GM19467 (cell line): ENCODE results near the gene FAM174B.
"Not testable (repeated sequence)": the region's sequence is repeated elsewhere in the genome, so short reads cannot be mapped to it uniquely, and the experiment has no call there.

Source experiments
- ATAC-seq: cut with Tn5 transposase; IDR thresholded peaks from one replicate; pipeline ENCODE4 v1.9.1; 2021; ENCODE audit warnings: mild to moderate bottlenecking, moderate library complexity; ENCODE audit not compliant: unreplicated experiment

FAM174B gene

DNA sequence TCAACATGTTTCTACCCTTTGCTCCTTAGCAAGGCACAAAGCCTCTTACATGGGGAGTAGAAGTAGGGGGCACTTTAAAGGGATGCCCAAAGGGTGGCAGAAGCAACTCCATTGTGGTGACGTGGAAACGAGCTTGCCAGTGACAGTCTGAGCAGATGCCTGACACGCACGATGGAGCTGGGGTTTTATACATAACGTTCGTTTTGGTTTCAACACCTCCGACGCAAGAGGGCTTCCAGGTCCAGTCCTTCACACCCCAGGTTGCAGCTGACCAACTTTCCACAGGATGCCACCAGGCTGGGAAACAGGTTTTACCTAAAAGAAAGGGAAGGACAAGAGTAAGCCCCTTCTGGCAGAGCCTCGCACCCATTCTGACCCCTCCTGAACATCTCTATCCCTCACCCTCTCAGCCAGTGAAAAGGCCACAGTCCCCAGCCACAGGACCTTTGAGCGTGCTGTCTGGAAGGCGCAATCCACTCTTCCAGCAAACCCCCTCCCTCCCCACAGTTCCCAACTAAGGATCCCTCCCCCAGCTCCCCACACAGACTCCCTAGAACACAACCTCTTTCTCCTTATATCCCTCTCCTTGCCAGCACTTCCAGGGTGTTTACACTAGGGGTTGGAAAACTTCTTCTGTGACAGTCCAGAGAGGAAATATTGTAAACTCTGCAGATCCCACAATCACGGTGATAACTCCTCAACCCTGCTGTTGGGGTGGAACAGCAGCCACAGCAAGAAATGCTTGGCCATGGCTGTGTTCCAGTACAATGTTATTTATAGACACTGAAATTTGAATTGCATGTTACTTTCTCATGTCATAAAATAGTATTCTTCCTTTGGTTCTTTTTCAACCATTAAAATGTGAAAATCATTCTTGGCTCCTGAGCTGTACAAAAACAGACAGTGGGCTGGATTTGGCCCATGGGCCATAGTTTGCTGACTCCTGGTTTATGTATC, 36.2 kb downstream of the FAM174B start:
- no peak for ATAC-seq

- ATAC-seq: no peak
These were observed 37.7 kb downstream of the FAM174B start for GRCh38 chr15:92617549-92618520.

- no peak for ATAC-seq
These were observed 38.7 kb downstream of the FAM174B start for GRCh38 chr15:92616621-92617548.

DNA sequence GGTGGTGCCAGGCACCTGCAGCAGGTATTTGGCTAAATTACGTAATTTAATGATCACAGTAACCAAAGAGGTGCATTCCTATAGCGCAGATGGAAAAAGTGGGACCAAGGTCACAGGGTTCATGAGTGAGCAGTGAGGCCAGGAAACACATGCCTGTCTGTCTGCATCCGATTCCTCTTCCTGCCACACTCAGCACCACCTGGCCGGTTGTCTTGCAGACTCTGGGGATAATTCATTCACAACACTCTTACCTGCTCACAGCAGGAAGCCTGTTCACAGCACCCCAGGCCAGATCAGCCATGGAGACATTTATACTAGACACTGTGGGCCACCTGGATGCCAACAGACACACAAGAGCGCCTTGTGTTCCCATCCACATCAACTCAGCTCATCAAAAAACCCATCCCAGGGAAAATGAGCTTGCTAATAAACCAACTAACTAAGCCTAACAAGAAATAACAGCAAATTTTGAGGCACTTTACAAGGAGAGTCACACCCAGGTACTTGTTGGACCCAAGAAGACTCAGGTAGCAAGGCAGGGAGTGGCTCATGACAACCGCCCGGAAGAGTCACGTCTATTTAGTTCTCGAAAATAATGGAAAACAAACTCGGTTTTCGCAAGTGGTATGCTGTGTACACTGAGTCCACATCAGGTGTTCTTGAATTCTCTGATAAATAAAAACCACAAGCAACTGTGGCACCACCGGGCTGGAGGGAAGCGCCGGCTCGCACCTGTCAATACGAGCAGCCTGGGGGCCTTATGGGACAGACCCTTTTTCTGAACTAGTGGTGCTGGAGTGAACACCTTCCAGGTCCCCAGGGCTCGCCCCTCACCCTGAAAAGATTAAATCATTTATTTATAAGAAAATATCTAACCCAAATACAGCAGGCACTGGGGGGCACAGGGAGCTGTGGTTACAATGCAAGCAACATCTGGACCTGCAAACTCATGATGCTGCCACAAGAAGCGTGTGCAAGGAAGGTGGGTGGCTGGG, 40.5 kb downstream of the FAM174B start:
- no peak for ATAC-seq

DNA sequence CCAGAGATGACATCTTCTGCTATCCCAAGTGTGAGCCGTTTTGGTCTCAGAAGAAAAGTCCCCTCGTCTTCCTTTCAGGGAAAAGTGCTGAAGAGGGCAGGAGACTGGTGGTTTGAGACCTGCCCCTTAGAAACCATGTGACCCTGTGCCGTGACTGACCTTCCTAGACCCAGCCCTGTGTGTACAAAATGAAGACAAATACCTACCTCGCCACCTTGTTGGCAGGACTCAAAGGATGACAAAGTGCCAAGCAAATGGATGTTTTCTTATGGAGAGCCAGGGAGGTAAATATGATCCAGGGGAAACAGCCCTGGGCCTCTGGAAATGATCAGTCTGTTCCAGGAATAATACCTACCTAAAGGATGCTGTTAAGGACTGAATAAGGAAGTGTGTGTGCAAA, 41.3 kb downstream of the FAM174B start:
- ATAC-seq: no peak

- no peak for ATAC-seq
These were observed 41.7 kb downstream of the FAM174B start for GRCh38 chr15:92613841-92614240.

GRCh38 chr15:92612891-92613290, 42.7 kb downstream of the FAM174B start:
- ATAC-seq: no peak

GRCh38 chr15:92611995-92612745, 43.4 kb downstream of the FAM174B start:
- ATAC-seq: no peak

- no peak for ATAC-seq
These were observed 44.4 kb downstream of the FAM174B start for GRCh38 chr15:92611150-92611549.

DNA sequence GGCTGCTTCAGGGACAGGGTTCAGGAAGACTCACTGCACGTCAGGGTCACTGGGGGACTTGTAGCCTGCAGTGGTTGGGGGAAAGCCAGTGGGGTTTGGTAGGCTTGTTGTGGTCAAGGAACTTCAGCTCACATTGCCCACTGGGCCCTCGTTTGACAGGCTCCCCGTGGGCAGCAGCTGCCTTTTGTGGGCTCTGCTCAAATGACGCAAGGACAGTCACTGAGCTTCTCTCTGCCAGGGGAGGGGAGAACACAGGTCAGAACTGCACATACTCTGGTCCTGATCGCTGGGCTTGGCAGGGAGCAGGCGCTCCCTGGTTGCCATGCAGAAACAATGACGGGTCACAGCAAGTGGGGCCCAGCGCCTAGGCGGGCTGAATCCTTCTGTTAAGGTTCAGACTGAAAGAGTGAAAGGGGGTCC, 45.5 kb downstream of the FAM174B start:
- no peak for ATAC-seq

DNA sequence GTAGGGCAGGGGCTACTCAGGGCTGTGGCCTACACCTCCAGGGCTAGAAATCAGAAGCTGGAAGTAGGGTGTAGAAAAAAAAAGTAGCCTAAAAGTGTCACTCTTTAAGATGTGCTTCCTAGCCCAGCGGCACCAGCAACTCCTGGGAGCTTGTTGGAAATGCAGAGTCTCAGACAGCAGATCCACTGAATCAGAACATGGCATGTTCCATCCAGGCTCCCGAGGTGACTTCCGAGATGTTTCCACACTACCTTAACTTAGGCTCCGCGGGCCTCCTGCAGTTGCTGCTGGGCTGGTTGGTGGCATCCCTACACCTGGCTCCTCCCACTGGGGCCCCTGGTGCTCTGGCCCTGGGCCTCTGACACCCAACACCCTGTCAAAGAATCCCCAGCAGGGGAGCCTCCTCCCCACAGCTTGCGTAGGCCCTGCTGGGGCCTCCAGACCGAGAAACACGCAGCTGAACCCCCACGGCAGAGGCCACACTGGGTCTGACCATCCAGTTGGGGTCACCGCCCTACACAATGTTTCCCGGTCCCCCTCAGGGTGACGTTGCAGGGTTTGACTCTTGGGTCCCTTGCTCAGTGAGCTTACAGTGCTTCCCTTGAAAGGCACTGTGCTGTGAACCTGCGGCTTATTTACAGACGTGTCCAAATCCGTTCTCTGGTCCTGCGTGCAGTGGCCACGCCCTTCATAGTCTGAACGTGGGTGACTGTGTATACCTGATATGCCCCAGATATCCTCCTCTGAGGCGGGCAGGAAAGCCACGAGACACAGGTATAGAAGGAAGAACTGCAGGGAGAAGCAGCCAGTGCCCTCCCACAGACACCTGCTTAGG, 46.5 kb downstream of the FAM174B start:
- no peak for ATAC-seq

- ATAC-seq: not testable (repeated sequence)
These were observed 48.8 kb downstream of the FAM174B start for GRCh38 chr15:92606836-92607150.

GRCh38 chr15:92606126-92606835, 49.3 kb downstream of the FAM174B start:
- ATAC-seq: no peak

DNA sequence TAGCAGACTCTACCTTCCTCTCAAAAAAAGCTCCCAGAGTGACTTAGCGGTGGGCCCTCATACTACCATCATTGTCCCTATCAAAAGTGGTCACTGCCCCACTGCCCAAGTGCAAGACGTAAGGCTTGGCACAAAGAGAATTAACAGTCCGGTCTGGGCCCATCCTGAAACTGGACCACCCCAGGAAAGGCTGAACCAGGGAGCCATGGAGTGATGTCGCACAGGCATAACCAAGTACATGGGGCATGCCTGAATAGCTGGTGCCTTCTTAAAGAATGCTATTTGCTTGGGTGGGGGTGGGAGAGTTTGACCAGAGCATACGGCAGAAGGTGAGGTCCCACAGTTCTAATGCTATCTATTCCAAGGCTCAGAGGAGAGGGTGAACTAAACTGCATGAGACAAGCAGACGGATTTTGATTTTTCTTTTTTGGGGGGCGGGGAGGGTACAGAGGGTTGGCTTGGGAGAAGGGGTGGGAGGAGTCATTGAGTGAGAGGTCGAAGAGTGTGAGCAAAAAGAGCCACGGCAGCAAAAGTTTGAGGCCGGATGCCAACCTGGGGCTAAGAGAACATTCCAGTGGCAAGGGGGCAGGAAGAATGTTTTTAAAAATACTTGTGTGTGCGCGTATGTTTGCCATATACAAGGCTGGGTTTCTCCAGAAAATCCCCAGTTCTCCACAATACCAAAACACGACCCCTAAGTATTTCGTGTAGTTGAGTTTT, 50.2 kb downstream of the FAM174B start:
- ATAC-seq: no peak

- ATAC-seq: no peak
These were observed 51.7 kb downstream of the FAM174B start for GRCh38 chr15:92603743-92604470.

DNA sequence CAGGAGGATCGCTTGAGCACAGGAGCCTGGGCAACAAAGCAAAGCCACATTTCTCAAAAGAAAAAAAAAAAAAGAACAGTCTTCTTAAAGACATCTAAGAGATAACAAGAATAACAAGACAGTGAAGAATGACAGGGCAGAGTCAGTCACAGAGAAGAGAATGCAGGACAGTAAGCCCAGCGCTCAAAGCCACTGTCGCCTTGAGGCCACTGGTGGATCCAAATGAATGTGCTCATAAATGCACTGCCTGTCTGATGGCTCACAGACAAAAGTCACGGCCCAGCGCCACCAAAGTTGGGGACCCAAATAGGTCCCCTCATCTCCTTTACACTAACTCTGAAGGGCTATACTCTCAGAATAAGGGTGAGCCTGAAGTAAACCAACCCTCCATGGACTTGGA, 52.3 kb downstream of the FAM174B start:
- ATAC-seq: no peak
